Fibroblast of lung (primary cell): Measurements from ENCODE around the gene PIGH. TPM values are rescaled to one million over a fixed set of nuclear protein-coding genes. Genes with fewer than 3 reads are reported as not detected.

Source experiments
- DNase-seq, 2 donors: peaks; one replicate each; pipeline versions ENCODE4 v3.0.0 to v3.0.0-alpha.2; 2010; ENCODE audit warnings: low read depth in 2 of 2
- H2AFZ ChIP-seq: 2 replicates; pipeline ENCODE4 v1.5.1; 2012; ENCODE audit warnings: low read length, control low read depth, inconsistent platforms
- H3K27ac ChIP-seq: 2 replicates; pipeline ENCODE4 v1.5.1; 2011; ENCODE audit warnings: low read length, control low read depth; ENCODE audit not compliant: insufficient read depth
- H3K27me3 ChIP-seq: 2 replicates; pipeline ENCODE4 v1.5.1; 2011; ENCODE audit warnings: mild to moderate bottlenecking, low read length; ENCODE audit not compliant: control insufficient read depth, insufficient read depth
- H3K36me3 ChIP-seq: 2 replicates; pipeline ENCODE4 v1.5.1; 2011; ENCODE audit warnings: low read length; ENCODE audit not compliant: control insufficient read depth, insufficient read depth
- H3K4me1 ChIP-seq: 2 replicates; pipeline ENCODE4 v1.5.1; 2011; ENCODE audit warnings: low read length; ENCODE audit not compliant: control insufficient read depth, insufficient read depth; ENCODE audit errors: extremely low read depth
- H3K4me2 ChIP-seq: 2 replicates; pipeline ENCODE4 v1.5.1; 2011; ENCODE audit warnings: low read length, control low read depth; ENCODE audit not compliant: insufficient read depth; ENCODE audit errors: extremely low read depth
- H3K4me3 ChIP-seq, 4 experiments: fragments of 200-600 bp in 1 of 4; sonication (generic) in 1 of 4; replicated peaks in 1 of 4; 2 replicates each; pipeline ENCODE4 v1.5.1; 2011 to 2016; ENCODE audit warnings: low read length in 4 of 4, low read depth in 3 of 4, mild to moderate bottlenecking in 3 of 4, control low read depth in 2 of 4, inconsistent platforms in 1 of 4, mixed read lengths in 1 of 4; ENCODE audit not compliant: insufficient read depth in 1 of 4; ENCODE audit errors: control extremely low read depth in 1 of 4
- H3K79me2 ChIP-seq: 2 replicates; pipeline ENCODE4 v1.5.1; 2012; ENCODE audit warnings: mild to moderate bottlenecking, low read length, inconsistent platforms; ENCODE audit not compliant: control insufficient read depth, insufficient read depth
- H3K9ac ChIP-seq: 2 replicates; pipeline ENCODE4 v1.5.1; 2011; ENCODE audit warnings: mild to moderate bottlenecking, low read length, control low read depth; ENCODE audit not compliant: insufficient read depth
- H3K9me3 ChIP-seq: 2 replicates; pipeline ENCODE4 v1.5.1; 2012; ENCODE audit warnings: low read depth, low read length; ENCODE audit not compliant: control insufficient read depth, insufficient read depth
- H4K20me1 ChIP-seq: 2 replicates; pipeline ENCODE4 v1.5.1; 2011; ENCODE audit warnings: low read length; ENCODE audit not compliant: control insufficient read depth, insufficient read depth; ENCODE audit errors: extremely low read depth
- EZH2 ChIP-seq: IDR thresholded peaks from 2 replicates; pipeline ENCODE4 v1.5.1; 2012; ENCODE audit warnings: low read length, control low read depth, mild to moderate bottlenecking; ENCODE audit errors: missing control alignments
- polyA plus RNA-seq, 2 donors: library from polyadenylated mRNA; depleted of rRNA in 1 of 2; stranded (reverse) in 1 of 2; unstranded in 1 of 2; fragments of >200 nt; gene quantifications; 2 replicates each; pipeline ENCODE4 v1.2.1, GENCODE V29; 2011 to 2012; ENCODE audit warnings: missing spikeins in 1 of 2
- total RNA-seq: library from RNA; depleted of rRNA; stranded (reverse); fragments of >200 nt; gene quantifications from 2 replicates; pipeline ENCODE4 v1.2.1, GENCODE V29; 2014
- TF ChIP-seq, protein P1 (sequence below), 2 donors: IDR thresholded peaks in 1 of 2; conservative IDR thresholded peaks in 1 of 2; 1 replicate in 1 of 2; 2 replicates in 1 of 2; pipeline ENCODE4 v1.5.1; 2011 to 2012; ENCODE audit warnings: low read length in 2 of 2, control low read depth in 1 of 2, inconsistent platforms in 1 of 2, low read depth in 1 of 2, mild to moderate bottlenecking in 1 of 2

The PIGH gene
- total and polyA plus RNA-seq, 2 donors (not counting 1 experiment from before 2014, with no cell fraction given), result 12.7 to 15.6 TPM

GRCh38 chr14:67586369-67586768 is 13.7 kb downstream of the PIGH start:
- Histone ChIP-seq H3K27me3 (no peaks in the 10 kb centered on the region), H3K27ac (no peak overlapping the region), H3K4me3 (no peak overlapping the region), H4K20me1 (no peaks in the 10 kb centered on the region), H3K4me1 (no peaks in the 10 kb centered on the region), H3K4me2 (no peak overlapping the region), H2AFZ (no peak overlapping the region), H3K9me3 (no peaks in the 10 kb centered on the region), H3K79me2 (no peaks in the 10 kb centered on the region), H3K36me3 (no peaks in the 10 kb centered on the region), H3K9ac (no peak overlapping the region)
- DNase-seq, result no peak
- no peak for TF ChIP-seq EZH2
- TF ChIP-seq, protein P1, sequence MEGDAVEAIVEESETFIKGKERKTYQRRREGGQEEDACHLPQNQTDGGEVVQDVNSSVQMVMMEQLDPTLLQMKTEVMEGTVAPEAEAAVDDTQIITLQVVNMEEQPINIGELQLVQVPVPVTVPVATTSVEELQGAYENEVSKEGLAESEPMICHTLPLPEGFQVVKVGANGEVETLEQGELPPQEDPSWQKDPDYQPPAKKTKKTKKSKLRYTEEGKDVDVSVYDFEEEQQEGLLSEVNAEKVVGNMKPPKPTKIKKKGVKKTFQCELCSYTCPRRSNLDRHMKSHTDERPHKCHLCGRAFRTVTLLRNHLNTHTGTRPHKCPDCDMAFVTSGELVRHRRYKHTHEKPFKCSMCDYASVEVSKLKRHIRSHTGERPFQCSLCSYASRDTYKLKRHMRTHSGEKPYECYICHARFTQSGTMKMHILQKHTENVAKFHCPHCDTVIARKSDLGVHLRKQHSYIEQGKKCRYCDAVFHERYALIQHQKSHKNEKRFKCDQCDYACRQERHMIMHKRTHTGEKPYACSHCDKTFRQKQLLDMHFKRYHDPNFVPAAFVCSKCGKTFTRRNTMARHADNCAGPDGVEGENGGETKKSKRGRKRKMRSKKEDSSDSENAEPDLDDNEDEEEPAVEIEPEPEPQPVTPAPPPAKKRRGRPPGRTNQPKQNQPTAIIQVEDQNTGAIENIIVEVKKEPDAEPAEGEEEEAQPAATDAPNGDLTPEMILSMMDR (conservative IDR thresholded peaks at IDR 0.05 in 1 of 2, IDR thresholded peaks at IDR 0.05 in 1 of 2; ENCODE audit: low read depth in 1 of 2, low read length in 2 of 2), result no peak

DNA sequence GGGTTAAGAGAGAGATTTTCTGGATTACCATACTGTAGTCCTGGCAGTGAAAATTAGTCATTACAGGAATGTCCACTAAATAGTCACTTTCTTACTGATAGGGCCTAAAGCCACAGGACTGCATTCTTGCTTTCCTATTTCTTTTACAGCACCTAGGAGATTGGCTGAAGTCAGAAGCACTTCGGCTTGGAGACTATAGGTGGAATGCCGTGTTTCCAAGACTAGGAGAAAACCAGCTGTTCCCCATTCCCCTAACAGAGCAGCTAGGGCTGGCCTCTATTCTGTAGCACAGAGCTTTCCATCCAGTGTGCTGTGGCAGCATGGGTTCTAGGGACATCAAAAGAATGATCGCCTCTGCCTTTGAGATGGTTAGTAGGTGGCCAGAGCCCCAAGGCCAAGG is 15.1 kb downstream of the PIGH start:
- no peak overlapping the region for H3K4me2 ChIP-seq
- no peak overlapping the region for H3K4me3 ChIP-seq
- peak in 1 of 2 donors; percentile 51 for DNase-seq
- no peak overlapping the region for H3K9ac ChIP-seq
- H4K20me1 ChIP-seq, result no peaks in the 10 kb centered on the region
- no peak overlapping the region for H3K27ac ChIP-seq
- no peaks in the 10 kb centered on the region for H3K4me1 ChIP-seq
- no peaks in the 10 kb centered on the region for H3K9me3 ChIP-seq
- no peak overlapping the region for H2AFZ ChIP-seq
- TF ChIP-seq, protein P1 (conservative IDR thresholded peaks at IDR 0.05 in 1 of 2, IDR thresholded peaks at IDR 0.05 in 1 of 2; ENCODE audit: low read depth in 1 of 2, low read length in 2 of 2), result no peak
- no peak for TF ChIP-seq EZH2
- H3K36me3 ChIP-seq, result no peaks in the 10 kb centered on the region
- no peaks in the 10 kb centered on the region for H3K27me3 ChIP-seq
- H3K79me2 ChIP-seq, result no peaks in the 10 kb centered on the region

DNA sequence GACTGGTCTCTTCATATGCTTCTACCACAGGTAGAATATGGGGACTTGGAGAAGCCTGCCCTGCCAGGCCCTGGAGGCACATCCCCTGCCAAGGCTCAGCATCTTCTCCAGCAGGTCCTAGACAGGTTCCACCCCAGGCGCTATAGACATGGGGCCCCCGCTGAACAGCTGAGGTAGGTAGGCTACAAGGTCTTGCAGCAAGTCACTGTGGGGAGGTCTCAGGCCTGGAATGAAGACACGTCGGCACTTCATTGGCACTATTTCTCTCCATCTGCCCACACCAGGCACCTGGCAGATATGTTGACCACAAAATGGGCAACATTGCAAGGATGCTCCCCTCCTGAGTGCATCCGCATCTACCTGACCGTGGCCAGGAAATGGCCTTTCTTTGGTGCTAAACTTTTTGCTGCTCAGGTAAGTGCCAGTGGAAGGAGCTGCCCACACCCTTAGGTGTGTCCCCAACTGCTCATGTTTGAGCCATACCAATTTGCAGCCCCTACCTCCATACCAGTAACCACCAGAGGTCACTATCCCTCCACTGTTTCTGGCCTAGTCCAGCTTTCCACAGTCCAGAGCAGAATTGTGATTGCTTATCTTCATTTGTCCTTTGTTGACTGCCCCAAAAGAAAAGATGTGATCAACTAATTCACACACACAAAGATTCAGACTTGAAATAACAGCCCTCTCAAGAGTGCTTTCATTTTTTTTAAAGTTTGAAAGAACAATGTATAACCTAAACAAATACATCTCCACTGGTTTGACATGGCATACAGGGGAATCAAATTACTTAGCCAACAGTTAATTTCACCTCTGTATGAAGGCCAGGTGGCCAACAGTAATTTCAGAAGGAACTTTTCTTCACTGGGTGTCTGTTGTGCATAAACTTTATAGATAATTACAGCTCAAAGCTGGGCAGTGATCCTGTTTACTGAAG is 16.1 kb downstream of the PIGH start:
- TF ChIP-seq, protein P1 (conservative IDR thresholded peaks at IDR 0.05 in 1 of 2, IDR thresholded peaks at IDR 0.05 in 1 of 2; ENCODE audit: low read depth in 1 of 2, low read length in 2 of 2), result peak; percentile 72 to 80
- TF ChIP-seq EZH2, result no peak
- H3K4me1 ChIP-seq, result no peaks in the 10 kb centered on the region
- no peaks in the 10 kb centered on the region for H3K27me3 ChIP-seq
- no peak overlapping the region for H3K9ac ChIP-seq
- no peaks in the 10 kb centered on the region for H4K20me1 ChIP-seq
- no peaks in the 10 kb centered on the region for H3K79me2 ChIP-seq
- no peak overlapping the region for H3K4me2 ChIP-seq
- no peaks in the 10 kb centered on the region for H3K36me3 ChIP-seq
- H2AFZ ChIP-seq, result no peak overlapping the region
- H3K4me3 ChIP-seq, result no peak overlapping the region
- peak; percentile 15 to 60 for DNase-seq
- no peaks in the 10 kb centered on the region for H3K9me3 ChIP-seq
- no peak overlapping the region for H3K27ac ChIP-seq
